Right kidney (tissue), 1 donor: ENCODE results near the gene USP32.

ENCODE experiments used
- DNase-seq: peaks from one replicate; pipeline ENCODE4 v3.0.0-alpha.2; 2016

USP32 gene

DNA sequence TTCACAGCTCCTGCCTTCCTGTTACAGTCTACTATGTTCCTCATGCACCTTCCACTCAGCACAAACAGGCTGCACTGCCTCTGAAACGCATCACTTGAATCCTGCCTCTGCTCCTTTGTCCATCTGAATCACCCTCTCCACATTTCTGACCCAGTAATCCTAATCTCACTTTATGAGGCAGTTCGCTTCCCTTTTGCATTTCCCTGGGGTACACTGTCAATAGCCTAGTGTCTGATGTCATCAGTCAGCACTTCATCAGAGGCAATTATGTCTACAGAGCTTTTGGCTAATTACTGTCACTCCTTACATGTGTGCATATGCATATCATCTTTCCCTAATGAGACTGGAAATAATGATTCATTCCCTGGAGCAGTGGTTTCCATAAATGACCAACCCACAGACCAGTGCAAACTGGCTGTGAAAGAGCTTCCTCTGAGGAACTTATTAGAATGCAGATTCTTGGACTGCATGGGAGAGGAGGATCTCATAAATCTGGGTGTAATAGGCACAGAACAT, 218.6 kb downstream of the USP32 start:
- DNase-seq = no peak

DNA sequence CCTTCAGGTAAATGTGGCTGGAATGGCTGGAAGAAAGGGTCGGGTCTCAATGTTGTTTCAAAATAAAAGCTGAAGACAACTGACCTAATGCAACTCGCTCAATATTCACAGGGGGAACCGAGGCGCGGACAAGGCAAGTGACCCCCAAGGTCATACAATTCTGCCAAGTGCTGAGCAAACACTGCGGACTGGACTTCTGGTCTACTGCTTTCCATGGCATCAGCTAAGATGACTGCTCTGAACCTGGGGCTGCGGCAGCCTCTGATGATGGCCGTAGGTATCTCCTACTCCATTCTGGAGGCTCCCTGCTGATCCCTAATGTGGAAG, 220.2 kb downstream of the USP32 start:
- DNase-seq = no peak

GRCh38 chr17:60170835-60171752, 220.8 kb downstream of the USP32 start:
- DNase-seq = no peak

GRCh38 chr17:60169921-60170817, 221.8 kb downstream of the USP32 start:
- DNase-seq = no peak

GRCh38 chr17:60168654-60169053, 223.3 kb downstream of the USP32 start:
- DNase-seq = no peak

DNA sequence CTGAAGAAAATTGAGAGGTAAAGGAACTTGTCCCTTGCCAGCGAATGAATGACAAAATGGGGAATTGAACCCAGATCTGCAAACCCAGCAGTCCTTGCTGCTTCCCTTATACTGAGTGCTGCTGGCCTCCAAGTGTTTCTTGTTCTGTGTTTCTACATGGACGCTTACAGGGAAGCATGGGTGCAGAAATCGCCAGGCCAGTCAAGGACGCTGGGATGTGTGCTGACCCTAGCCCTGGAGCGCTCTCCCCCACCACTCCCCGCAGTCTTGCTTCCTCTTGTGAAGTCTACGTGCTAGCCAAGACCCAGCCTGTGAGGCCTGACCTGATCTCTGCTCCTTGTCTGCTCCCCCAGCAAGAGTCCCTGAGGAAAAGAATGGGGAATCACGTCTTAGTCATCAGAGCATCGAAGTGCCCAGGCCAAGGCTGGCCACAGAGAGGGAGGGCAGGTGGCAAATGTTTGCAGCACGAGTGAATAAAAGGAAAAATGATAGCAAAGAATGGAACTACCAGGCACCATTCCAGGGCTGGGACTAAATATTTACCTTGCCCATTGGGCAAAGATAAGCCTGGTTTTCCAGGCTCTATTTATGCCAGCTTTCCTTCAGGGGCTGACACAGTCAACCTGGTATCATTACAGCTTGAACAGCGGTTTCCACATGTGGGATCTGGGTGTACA, 224.7 kb downstream of the USP32 start:
- DNase-seq = no peak

- no peak for DNase-seq
Measured at GRCh38 chr17:60165971-60166370, 226.0 kb downstream of the USP32 start.

DNA sequence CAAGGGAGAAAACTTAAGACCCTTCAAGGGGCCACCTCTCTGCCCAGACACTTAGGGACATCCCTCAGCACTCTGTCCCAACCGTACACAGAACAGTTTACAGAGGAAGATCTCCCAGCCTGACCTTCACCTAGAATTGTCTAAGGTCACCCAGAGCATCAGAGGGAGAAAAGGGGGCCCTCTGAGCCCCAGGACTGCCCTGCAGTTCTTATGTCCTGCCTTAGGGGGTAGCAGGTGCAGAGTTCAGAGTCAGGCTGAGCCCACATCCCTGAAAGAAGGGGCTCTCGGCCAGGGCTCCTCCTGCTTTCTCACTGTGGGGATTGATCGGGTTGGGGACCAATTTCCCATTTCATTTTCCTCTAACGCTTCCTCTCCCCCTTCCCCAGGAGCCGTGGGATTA, 226.7 kb downstream of the USP32 start:
- DNase-seq = no peak

- DNase-seq = no peak
Measured at GRCh38 chr17:60164697-60165096, 227.2 kb downstream of the USP32 start.

DNA sequence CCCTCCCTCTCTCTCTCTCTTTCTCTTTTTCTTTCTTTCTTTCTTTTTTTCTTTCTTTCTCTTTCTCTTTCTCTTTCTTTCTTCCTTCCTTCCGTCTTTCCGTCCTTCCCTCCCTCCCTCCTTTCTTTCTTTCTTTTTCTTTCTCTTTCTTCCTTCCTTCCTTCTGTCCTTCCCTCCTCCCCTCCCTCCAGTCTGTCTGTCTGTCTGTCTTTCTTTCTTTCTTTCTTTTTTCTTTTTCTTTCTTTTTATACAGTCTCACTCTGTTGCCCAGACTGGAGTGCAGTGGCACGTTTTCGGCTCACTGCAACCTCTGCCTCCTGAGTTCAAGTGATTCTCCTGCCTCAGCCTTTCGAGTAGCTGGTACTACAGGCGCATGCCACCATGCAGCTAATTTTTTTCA, 227.8 kb downstream of the USP32 start:
- DNase-seq = no peak

DNA sequence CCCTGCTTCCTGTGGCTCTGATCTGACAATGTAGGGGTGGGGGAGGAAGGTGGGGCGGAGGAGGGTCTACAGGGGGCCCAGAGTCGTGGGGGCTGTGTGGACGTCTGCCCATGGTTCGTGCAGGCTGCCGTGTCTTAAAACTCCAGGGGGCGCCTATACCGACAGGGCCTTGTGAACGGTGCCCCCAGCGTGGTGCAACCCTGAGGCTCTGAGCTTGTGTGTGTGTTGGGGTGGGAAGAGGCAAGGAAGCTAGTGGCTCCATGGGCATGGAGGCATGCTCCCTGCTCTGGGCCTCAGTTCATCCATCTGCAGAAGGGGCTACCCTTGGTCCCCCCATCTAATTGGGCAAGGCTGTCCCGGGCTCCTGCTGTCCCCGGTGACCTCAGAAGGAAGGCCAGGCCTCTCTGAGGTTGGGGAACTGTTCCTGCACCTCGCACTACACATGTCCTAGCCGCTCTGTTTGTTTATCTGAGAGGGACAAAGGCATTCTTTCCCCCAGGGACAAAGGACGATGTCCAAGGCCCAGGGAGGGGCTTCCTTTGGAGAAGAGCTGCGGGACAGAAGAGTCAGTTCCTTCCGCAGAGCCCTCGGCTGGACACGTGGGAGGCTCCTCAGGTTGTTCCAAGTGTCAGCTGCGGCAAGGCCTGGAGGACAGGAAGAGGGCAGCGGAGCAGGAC, 228.7 kb downstream of the USP32 start:
- peak; percentile 24 for DNase-seq

GRCh38 chr17:60161598-60162330, 230.2 kb downstream of the USP32 start:
- DNase-seq = no peak

- DNase-seq = no peak
Measured at GRCh38 chr17:60160829-60161501, 231.0 kb downstream of the USP32 start.

DNA sequence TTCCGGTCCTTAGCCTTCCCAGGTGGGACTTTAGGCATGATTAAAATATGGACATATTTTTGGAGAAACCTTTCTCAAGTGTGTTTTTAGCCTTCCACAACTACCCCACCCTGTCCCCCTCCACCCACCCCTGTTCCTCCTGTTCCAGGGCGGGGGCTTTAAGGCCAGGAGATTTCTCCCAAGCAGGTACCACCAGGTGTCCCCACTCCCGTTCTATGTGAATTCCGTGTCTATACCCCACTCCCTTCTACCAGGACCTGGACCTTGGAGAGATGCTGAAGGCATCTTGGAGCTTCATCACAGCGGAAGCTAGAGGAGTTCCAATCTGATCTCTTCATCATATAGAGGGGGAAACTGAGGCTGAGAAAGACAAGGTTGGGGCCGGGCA, 232.5 kb downstream of the USP32 start:
- no peak for DNase-seq

DNA sequence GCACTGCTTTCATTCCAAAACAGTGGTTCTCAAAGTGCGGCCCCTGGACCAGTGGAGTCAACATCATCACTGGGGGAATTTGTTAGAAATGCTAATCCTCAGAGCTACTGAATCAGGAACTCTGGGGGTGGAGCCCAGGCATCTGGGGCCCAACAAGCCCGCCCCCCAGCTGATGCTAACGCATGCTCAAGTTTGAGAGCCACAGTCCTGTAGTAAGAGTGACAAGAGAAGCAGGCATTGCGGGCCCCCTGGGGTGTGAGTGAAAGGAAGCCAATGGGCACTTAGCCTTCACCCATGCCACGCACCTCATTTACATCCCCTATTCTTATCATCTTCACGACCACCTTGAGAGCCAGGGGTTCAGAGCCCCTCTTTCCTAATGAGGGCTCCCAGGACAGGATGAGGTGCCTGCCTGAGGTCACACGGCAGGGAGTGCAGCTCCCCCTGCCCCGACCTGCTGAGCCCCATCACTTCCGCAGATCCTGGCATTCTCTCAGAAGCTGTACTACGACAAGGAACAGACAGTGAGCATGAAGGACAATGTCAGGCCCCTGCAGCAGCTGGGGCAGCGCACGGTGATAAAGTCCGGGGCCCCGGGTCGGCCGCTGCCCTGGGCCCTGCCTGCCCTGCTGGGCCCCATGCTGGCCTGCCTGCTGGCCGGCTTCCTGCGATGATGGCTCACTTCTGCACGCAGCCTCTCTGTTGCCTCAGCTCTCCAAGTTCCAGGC, 233.0 kb downstream of the USP32 start:
- no peak for DNase-seq

- no peak for DNase-seq
Measured at GRCh38 chr17:60157487-60158040, 234.4 kb downstream of the USP32 start.

GRCh38 chr17:60156746-60157145, 235.2 kb downstream of the USP32 start:
- no peak for DNase-seq

- DNase-seq = no peak
Measured at GRCh38 chr17:60155815-60156214, 236.1 kb downstream of the USP32 start.

GRCh38 chr17:60155427-60155814, 236.5 kb downstream of the USP32 start:
- DNase-seq = no peak
